ES-I3 (cell line): ENCODE results near the gene SOHLH2.

Source experiments
- H3K36me3 ChIP-seq: 2 replicates; pipeline ENCODE4 v1.6.1; 2013; ENCODE audit warnings: mild to moderate bottlenecking, low read length, control low read depth, moderate library complexity; ENCODE audit not compliant: insufficient read depth
- H3K4me1 ChIP-seq: 2 replicates; pipeline ENCODE4 v1.6.1; 2013; ENCODE audit warnings: mild to moderate bottlenecking, control low read depth, low read length; ENCODE audit not compliant: insufficient read depth
- H3K9ac ChIP-seq: 2 replicates; pipeline ENCODE4 v1.6.1; 2013; ENCODE audit warnings: low read depth, mild to moderate bottlenecking, low read length, moderate library complexity
- H3K9me3 ChIP-seq: 2 replicates; pipeline ENCODE4 v1.6.1; 2013; ENCODE audit warnings: mild to moderate bottlenecking, low read length, moderate library complexity; ENCODE audit not compliant: control insufficient read depth, insufficient read depth

Gene SOHLH2

GRCh38 chr13:36214163-36214921, at the start of gene SOHLH2:
Gene SOHLH2 (minus strand): TSS chr13:36214556. CDS start chr13:36214526, 30 bp downstream.
- Histone ChIP-seq H3K9ac (no peak within 1 kb of the TSS), H3K36me3 (peaks cover 6% of the 10 kb centered on the region; the same call in 1 of the 2 replicates), H3K4me1 (no peaks in the 10 kb centered on the region), H3K9me3 (no peaks in the 10 kb centered on the region)

- no peaks in the 10 kb centered on the region for H3K9me3 ChIP-seq
- no peaks in the 10 kb centered on the region for H3K4me1 ChIP-seq
- H3K36me3 ChIP-seq, result peaks cover 10% of the 10 kb centered on the region
- no peak overlapping the region for H3K9ac ChIP-seq
Measured at GRCh38 chr13:36261976-36262375, 47.6 kb upstream of the SOHLH2 start.

- Histone ChIP-seq H3K9me3 (no peaks in the 10 kb centered on the region), H3K9ac (no peak overlapping the region), H3K4me1 (no peaks in the 10 kb centered on the region), H3K36me3 (peaks cover 3% of the 10 kb centered on the region)
Measured at GRCh38 chr13:36261011-36261410, 46.7 kb upstream of the SOHLH2 start.

- Histone ChIP-seq H3K4me1 (no peaks in the 10 kb centered on the region), H3K36me3 (no peaks in the 10 kb centered on the region; the same call in none of the 2 replicates), H3K9me3 (no peaks in the 10 kb centered on the region), H3K9ac (no peak overlapping the region)
Measured at GRCh38 chr13:36259361-36260137, 45.2 kb upstream of the SOHLH2 start.

- Histone ChIP-seq H3K4me1 (no peaks in the 10 kb centered on the region), H3K9ac (no peak overlapping the region), H3K36me3 (no peaks in the 10 kb centered on the region; the same call in none of the 2 replicates), H3K9me3 (no peaks in the 10 kb centered on the region)
Measured at GRCh38 chr13:36258831-36259230, 44.5 kb upstream of the SOHLH2 start.

- H3K9ac ChIP-seq, result no peak overlapping the region
- H3K4me1 ChIP-seq, result no peaks in the 10 kb centered on the region
- H3K36me3 ChIP-seq, result peaks cover 11% of the 10 kb centered on the region; the same call in 1 of the 2 replicates
- no peaks in the 10 kb centered on the region for H3K9me3 ChIP-seq
Measured at GRCh38 chr13:36251526-36251925, 37.2 kb upstream of the SOHLH2 start.

GRCh38 chr13:36251017-36251416, 36.7 kb upstream of the SOHLH2 start:
- no peak overlapping the region for H3K9ac ChIP-seq
- peaks cover 14% of the 10 kb centered on the region; the same call in 1 of the 2 replicates for H3K36me3 ChIP-seq
- no peaks in the 10 kb centered on the region for H3K9me3 ChIP-seq
- no peaks in the 10 kb centered on the region for H3K4me1 ChIP-seq

- Histone ChIP-seq H3K36me3 (peaks cover 14% of the 10 kb centered on the region; the same call in 1 of the 2 replicates), H3K9ac (no peak overlapping the region), H3K9me3 (no peaks in the 10 kb centered on the region), H3K4me1 (no peaks in the 10 kb centered on the region)
Measured at GRCh38 chr13:36248700-36249099, 34.3 kb upstream of the SOHLH2 start.

- no peaks in the 10 kb centered on the region for H3K4me1 ChIP-seq
- H3K9me3 ChIP-seq, result no peaks in the 10 kb centered on the region
- H3K36me3 ChIP-seq, result peaks cover 14% of the 10 kb centered on the region; the same call in 1 of the 2 replicates
- no peak overlapping the region for H3K9ac ChIP-seq
Measured at GRCh38 chr13:36244990-36245389, 30.6 kb upstream of the SOHLH2 start.

GRCh38 chr13:36244073-36244472, 29.7 kb upstream of the SOHLH2 start:
- no peak overlapping the region for H3K9ac ChIP-seq
- no peaks in the 10 kb centered on the region for H3K4me1 ChIP-seq
- peaks cover 14% of the 10 kb centered on the region; the same call in 1 of the 2 replicates for H3K36me3 ChIP-seq
- H3K9me3 ChIP-seq, result no peaks in the 10 kb centered on the region

GRCh38 chr13:36242761-36243160, 28.4 kb upstream of the SOHLH2 start:
- Histone ChIP-seq H3K4me1 (no peaks in the 10 kb centered on the region), H3K36me3 (peaks cover 12% of the 10 kb centered on the region; the same call in 1 of the 2 replicates), H3K9ac (no peak overlapping the region), H3K9me3 (no peaks in the 10 kb centered on the region)

GRCh38 chr13:36231236-36231635, 16.9 kb upstream of the SOHLH2 start:
- peaks cover 24% of the 10 kb centered on the region for H3K36me3 ChIP-seq
- no peaks in the 10 kb centered on the region for H3K4me1 ChIP-seq
- H3K9ac ChIP-seq, result no peak overlapping the region
- peaks cover 6% of the 10 kb centered on the region for H3K9me3 ChIP-seq

- Histone ChIP-seq H3K9me3 (peaks cover 9% of the 10 kb centered on the region), H3K36me3 (peaks cover 31% of the 10 kb centered on the region)
Measured at GRCh38 chr13:36224730-36225129, 10.4 kb upstream of the SOHLH2 start.

GRCh38 chr13:36219883-36220282, 5.5 kb upstream of the SOHLH2 start:
- Histone ChIP-seq H3K9ac (no peak overlapping the region), H3K36me3 (peaks cover 24% of the 10 kb centered on the region), H3K4me1 (no peaks in the 10 kb centered on the region), H3K9me3 (no peaks in the 10 kb centered on the region)

More at GRCh38 chr13:36224730-36225129, 10.4 kb upstream of the SOHLH2 start:
- no peaks in the 10 kb centered on the region for H3K4me1 ChIP-seq
- no peak overlapping the region for H3K9ac ChIP-seq
